MM.1S (cell line): ENCODE data around the gene COL25A1.

ENCODE experiments used
- EZH2 ChIP-seq: fragments of 300-600 bp; sonication (generic); optimal IDR thresholded peaks from 2 replicates; pipeline ENCODE3; 2017; ENCODE audit warnings: low read depth, mild to moderate bottlenecking, antibody characterized with exemption, low read length, mixed read lengths
- EZH2phosphoT487 ChIP-seq: fragments of 300-600 bp; sonication (generic); IDR thresholded peaks from 2 replicates; pipeline ENCODE4 v1.6.1; 2018; ENCODE audit warnings: antibody characterized with exemption, low read length
- TF ChIP-seq, protein P1 (sequence below): fragments of 300-600 bp; sonication (generic); IDR thresholded peaks from 2 replicates; pipeline ENCODE4 v1.5.1; 2016; ENCODE audit warnings: antibody characterized with exemption, low read length, mixed read lengths

DNA sequence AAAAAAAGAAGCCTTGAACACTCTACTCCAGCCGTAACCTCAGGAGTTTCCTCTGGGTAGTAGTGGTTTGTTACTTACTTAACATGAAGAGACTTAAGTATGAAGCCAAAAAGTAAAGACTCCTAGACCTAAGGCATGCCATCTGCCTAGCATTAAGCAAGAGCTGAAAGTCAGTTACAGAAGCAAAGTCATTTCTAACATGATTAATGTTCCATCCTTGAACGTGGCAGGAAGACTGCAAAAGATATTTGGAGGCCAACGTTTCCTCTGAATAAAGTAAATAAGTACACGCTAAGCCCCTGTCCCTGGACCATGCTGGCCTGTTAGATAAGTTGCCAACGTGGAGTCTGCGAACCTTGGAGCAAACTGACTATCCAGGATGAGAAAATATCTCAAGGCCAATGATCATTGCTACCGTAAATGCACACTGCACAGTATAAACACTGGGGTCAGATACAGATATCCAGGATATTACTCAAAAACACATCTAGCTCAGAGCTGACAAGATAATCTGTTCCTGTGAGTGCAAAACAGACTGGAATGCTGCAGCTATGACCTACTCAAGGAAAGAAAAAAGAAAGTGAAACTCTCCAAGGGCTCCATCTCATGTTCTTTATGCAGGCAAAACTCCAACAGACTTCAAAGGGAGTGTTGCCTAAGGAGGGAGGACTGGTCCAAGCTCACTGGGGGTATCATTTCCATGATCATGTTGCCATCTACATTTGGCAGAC lies 255.8 kb downstream of the COL25A1 start:
- TF ChIP-seq EZH2phosphoT487 (no peak), EZH2 (no peak)
- TF ChIP-seq, protein P1, sequence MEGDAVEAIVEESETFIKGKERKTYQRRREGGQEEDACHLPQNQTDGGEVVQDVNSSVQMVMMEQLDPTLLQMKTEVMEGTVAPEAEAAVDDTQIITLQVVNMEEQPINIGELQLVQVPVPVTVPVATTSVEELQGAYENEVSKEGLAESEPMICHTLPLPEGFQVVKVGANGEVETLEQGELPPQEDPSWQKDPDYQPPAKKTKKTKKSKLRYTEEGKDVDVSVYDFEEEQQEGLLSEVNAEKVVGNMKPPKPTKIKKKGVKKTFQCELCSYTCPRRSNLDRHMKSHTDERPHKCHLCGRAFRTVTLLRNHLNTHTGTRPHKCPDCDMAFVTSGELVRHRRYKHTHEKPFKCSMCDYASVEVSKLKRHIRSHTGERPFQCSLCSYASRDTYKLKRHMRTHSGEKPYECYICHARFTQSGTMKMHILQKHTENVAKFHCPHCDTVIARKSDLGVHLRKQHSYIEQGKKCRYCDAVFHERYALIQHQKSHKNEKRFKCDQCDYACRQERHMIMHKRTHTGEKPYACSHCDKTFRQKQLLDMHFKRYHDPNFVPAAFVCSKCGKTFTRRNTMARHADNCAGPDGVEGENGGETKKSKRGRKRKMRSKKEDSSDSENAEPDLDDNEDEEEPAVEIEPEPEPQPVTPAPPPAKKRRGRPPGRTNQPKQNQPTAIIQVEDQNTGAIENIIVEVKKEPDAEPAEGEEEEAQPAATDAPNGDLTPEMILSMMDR = no peak
